Fibroblast of lung (primary cell): ENCODE measurements around the gene KRT80. TPM values are rescaled to one million over a fixed set of nuclear protein-coding genes. Genes with fewer than 3 reads are reported as not detected.

Experiments used
- DNase-seq, 2 donors: peaks; one replicate each; pipeline versions ENCODE4 v3.0.0 to v3.0.0-alpha.2; 2010; ENCODE audit warnings: low read depth in 2 of 2
- H2AFZ ChIP-seq: 2 replicates; pipeline ENCODE4 v1.5.1; 2012; ENCODE audit warnings: low read length, control low read depth, inconsistent platforms
- H3K27ac ChIP-seq: 2 replicates; pipeline ENCODE4 v1.5.1; 2011; ENCODE audit warnings: low read length, control low read depth; ENCODE audit not compliant: insufficient read depth
- H3K27me3 ChIP-seq: 2 replicates; pipeline ENCODE4 v1.5.1; 2011; ENCODE audit warnings: mild to moderate bottlenecking, low read length; ENCODE audit not compliant: control insufficient read depth, insufficient read depth
- H3K36me3 ChIP-seq: 2 replicates; pipeline ENCODE4 v1.5.1; 2011; ENCODE audit warnings: low read length; ENCODE audit not compliant: control insufficient read depth, insufficient read depth
- H3K4me1 ChIP-seq: 2 replicates; pipeline ENCODE4 v1.5.1; 2011; ENCODE audit warnings: low read length; ENCODE audit not compliant: control insufficient read depth, insufficient read depth; ENCODE audit errors: extremely low read depth
- H3K4me2 ChIP-seq: 2 replicates; pipeline ENCODE4 v1.5.1; 2011; ENCODE audit warnings: low read length, control low read depth; ENCODE audit not compliant: insufficient read depth; ENCODE audit errors: extremely low read depth
- H3K4me3 ChIP-seq, 4 experiments: fragments of 200-600 bp in 1 of 4; sonication (generic) in 1 of 4; replicated peaks in 1 of 4; 2 replicates each; pipeline ENCODE4 v1.5.1; 2011 to 2016; ENCODE audit warnings: low read length in 4 of 4, low read depth in 3 of 4, mild to moderate bottlenecking in 3 of 4, control low read depth in 2 of 4, inconsistent platforms in 1 of 4, mixed read lengths in 1 of 4; ENCODE audit not compliant: insufficient read depth in 1 of 4; ENCODE audit errors: control extremely low read depth in 1 of 4
- H3K79me2 ChIP-seq: 2 replicates; pipeline ENCODE4 v1.5.1; 2012; ENCODE audit warnings: mild to moderate bottlenecking, low read length, inconsistent platforms; ENCODE audit not compliant: control insufficient read depth, insufficient read depth
- H3K9ac ChIP-seq: 2 replicates; pipeline ENCODE4 v1.5.1; 2011; ENCODE audit warnings: mild to moderate bottlenecking, low read length, control low read depth; ENCODE audit not compliant: insufficient read depth
- H3K9me3 ChIP-seq: 2 replicates; pipeline ENCODE4 v1.5.1; 2012; ENCODE audit warnings: low read depth, low read length; ENCODE audit not compliant: control insufficient read depth, insufficient read depth
- H4K20me1 ChIP-seq: 2 replicates; pipeline ENCODE4 v1.5.1; 2011; ENCODE audit warnings: low read length; ENCODE audit not compliant: control insufficient read depth, insufficient read depth; ENCODE audit errors: extremely low read depth
- CTCF ChIP-seq, 2 donors: IDR thresholded peaks in 1 of 2; conservative IDR thresholded peaks in 1 of 2; 1 replicate in 1 of 2; 2 replicates in 1 of 2; pipeline ENCODE4 v1.5.1; 2011 to 2012; ENCODE audit warnings: low read length in 2 of 2, control low read depth in 1 of 2, inconsistent platforms in 1 of 2, low read depth in 1 of 2, mild to moderate bottlenecking in 1 of 2
- EZH2 ChIP-seq: IDR thresholded peaks from 2 replicates; pipeline ENCODE4 v1.5.1; 2012; ENCODE audit warnings: low read length, control low read depth, mild to moderate bottlenecking; ENCODE audit errors: missing control alignments
- polyA plus RNA-seq, 2 donors: library from polyadenylated mRNA; depleted of rRNA in 1 of 2; stranded (reverse) in 1 of 2; unstranded in 1 of 2; fragments of >200 nt; gene quantifications; 2 replicates each; pipeline ENCODE4 v1.2.1, GENCODE V29; 2011 to 2012; ENCODE audit warnings: missing spikeins in 1 of 2
- total RNA-seq: library from RNA; depleted of rRNA; stranded (reverse); fragments of >200 nt; gene quantifications from 2 replicates; pipeline ENCODE4 v1.2.1, GENCODE V29; 2014

The KRT80 gene
- total and polyA plus RNA-seq, 2 donors (not counting 1 experiment from before 2014, with no cell fraction given) = 0.17 to 1.0 TPM

DNA sequence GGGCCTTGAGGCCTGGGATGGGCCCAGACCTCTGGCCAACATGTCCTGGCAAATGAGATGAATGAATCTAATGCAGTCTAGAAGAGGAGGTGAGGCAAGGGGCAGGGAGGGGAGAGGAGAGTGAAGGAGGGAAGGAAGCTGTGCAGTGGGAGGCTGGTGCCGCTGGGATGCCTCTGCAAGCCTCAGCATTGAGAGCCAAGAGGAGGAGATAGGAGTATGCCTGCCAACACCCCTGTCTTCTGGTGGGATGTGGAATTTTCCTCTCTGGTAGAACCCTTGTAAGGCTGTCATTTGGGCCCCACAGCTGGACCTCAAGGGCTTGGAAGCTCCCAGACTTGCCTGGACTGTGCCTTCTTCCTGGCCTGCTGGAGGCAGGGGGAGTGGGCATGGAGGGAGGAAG lies 21.9 kb downstream of the KRT80 start:
- Histone ChIP-seq H3K36me3 (no peaks in the 10 kb centered on the region), H2AFZ (no peak overlapping the region), H3K4me3 (no peak overlapping the region), H3K27ac (no peak overlapping the region), H3K79me2 (no peaks in the 10 kb centered on the region), H3K4me1 (peaks cover 13% of the 10 kb centered on the region), H3K9me3 (no peaks in the 10 kb centered on the region), H4K20me1 (no peaks in the 10 kb centered on the region), H3K4me2 (no peak overlapping the region), H3K9ac (no peak overlapping the region), H3K27me3 (no peaks in the 10 kb centered on the region)
- TF ChIP-seq EZH2 (no peak), CTCF (conservative IDR thresholded peaks at IDR 0.05 in 1 of 2, IDR thresholded peaks at IDR 0.05 in 1 of 2; ENCODE audit: low read depth in 1 of 2, low read length in 2 of 2) (no peak)
- DNase-seq = no peak

DNA sequence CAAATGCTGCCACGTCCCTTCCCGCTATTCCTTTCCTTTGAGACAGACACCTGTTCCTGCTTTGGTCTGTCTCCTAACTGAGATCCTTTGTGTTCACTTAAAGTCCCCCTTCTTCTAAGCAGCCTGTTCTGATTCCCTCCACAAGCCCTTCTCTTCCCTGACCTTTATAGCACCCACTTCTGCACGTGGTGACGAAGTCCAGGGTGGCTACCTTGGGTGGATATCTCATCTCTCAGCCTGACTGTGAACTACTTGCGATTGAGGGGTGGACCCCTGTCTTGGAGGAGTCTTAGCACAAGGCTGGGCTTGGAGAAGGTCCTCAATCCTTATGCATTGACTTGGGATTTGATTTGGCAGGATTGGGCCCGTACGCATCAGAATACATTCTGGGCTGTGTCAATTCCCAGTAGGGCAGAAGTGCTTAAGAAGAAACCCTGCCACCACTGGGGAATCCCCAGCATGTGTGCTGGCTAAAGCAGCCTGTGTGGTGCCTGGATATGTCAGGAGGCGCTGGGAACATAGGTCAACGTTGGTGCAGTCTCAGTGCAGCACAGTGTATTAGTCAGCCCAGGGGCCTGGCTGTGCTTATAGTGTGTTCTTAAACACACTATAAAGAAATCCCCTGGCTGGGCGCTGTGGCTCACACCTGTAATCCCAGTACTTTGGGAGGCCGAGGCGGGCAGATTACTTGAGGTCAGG lies 23.6 kb downstream of the KRT80 start:
- Histone ChIP-seq H3K4me1 (peaks cover 16% of the 10 kb centered on the region), H3K9ac (no peak overlapping the region), H3K9me3 (no peaks in the 10 kb centered on the region), H4K20me1 (no peaks in the 10 kb centered on the region), H3K4me2 (no peak overlapping the region), H3K79me2 (no peaks in the 10 kb centered on the region), H3K27ac (no peak overlapping the region), H3K27me3 (no peaks in the 10 kb centered on the region), H3K4me3 (no peak overlapping the region), H3K36me3 (no peaks in the 10 kb centered on the region), H2AFZ (no peak overlapping the region)
- TF ChIP-seq CTCF (conservative IDR thresholded peaks at IDR 0.05 in 1 of 2, IDR thresholded peaks at IDR 0.05 in 1 of 2; ENCODE audit: low read depth in 1 of 2, low read length in 2 of 2) (no peak), EZH2 (no peak)
- DNase-seq = peak in 1 of 2 donors; percentile 80

DNA sequence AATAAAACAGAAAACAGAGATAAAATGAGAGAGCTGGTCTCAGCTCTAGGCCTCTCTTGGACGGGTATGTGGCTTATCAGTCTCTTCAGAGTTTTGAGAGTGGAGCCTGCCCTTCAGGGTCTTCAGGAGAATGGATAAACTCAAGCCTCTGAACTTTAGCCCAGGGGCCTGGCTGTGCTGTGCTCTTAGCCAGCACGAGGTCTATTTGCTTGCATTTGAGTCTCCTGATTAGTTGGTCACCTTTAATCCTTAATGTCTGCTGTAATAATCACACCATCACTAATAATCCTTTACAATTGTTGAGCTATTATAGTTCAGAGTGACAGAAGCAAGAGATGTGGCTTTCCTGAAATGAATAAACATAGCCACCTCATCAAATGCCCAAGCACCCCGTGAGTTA lies 24.3 kb downstream of the KRT80 start:
- H3K27me3 ChIP-seq = no peaks in the 10 kb centered on the region
- peaks cover 16% of the 10 kb centered on the region for H3K4me1 ChIP-seq
- no peaks in the 10 kb centered on the region for H3K79me2 ChIP-seq
- no peaks in the 10 kb centered on the region for H3K9me3 ChIP-seq
- TF ChIP-seq CTCF (conservative IDR thresholded peaks at IDR 0.05 in 1 of 2, IDR thresholded peaks at IDR 0.05 in 1 of 2; ENCODE audit: low read depth in 1 of 2, low read length in 2 of 2) (no peak), EZH2 (no peak)
- H3K4me2 ChIP-seq = no peak overlapping the region
- H2AFZ ChIP-seq = no peak overlapping the region
- H3K9ac ChIP-seq = no peak overlapping the region
- H3K36me3 ChIP-seq = no peaks in the 10 kb centered on the region
- H4K20me1 ChIP-seq = no peaks in the 10 kb centered on the region
- no peak overlapping the region for H3K27ac ChIP-seq
- H3K4me3 ChIP-seq = no peak overlapping the region
- DNase-seq = no peak
